GM21529 (cell line): ENCODE data around the gene SERPIND1.
"Not testable (repeated sequence)": the region's sequence is repeated elsewhere in the genome, so short reads cannot be mapped to it uniquely, and the experiment has no call there.

Experiments
- ATAC-seq: cut with Tn5 transposase; IDR thresholded peaks from one replicate; pipeline ENCODE4 v1.9.1; 2021; ENCODE audit not compliant: unreplicated experiment

The SERPIND1 gene

DNA sequence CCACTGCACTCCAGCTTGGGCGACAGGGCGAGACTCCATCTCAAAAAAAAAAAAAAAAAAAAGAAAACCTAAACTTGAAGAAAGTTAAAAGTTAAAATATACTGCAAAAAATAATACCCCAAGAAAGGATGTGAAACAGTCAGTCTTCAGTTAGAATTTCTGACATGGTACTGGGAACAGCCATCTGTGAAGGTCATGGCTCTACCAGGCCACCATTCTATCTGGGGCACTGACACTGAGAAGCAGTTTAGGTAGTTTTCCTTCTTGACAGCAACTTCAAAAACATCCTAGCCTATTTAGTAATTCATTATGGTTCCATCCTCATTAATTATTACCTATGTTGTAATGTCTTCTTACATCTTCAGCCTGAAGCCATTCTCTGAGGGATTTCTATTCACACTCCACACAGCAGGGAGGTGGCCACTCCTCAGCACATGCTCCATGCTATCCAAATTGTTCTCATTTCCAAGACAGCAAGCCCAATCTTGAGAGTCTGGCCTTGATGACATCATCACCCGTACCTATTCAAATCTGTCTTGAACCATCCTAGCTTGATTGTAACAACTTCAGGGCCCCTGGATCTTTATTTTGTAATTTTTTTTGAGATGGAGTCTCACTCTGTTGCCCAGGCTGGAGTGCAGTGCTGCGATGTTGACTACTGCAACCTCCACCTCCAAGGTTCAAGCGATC is 38.2 kb downstream of the SERPIND1 start:
- no peak for ATAC-seq

GRCh38 chr22:20813056-20813455 is 39.1 kb downstream of the SERPIND1 start:
- ATAC-seq = no peak

- no peak for ATAC-seq
Observed at GRCh38 chr22:20814221-20814808, 40.4 kb downstream of the SERPIND1 start.

DNA sequence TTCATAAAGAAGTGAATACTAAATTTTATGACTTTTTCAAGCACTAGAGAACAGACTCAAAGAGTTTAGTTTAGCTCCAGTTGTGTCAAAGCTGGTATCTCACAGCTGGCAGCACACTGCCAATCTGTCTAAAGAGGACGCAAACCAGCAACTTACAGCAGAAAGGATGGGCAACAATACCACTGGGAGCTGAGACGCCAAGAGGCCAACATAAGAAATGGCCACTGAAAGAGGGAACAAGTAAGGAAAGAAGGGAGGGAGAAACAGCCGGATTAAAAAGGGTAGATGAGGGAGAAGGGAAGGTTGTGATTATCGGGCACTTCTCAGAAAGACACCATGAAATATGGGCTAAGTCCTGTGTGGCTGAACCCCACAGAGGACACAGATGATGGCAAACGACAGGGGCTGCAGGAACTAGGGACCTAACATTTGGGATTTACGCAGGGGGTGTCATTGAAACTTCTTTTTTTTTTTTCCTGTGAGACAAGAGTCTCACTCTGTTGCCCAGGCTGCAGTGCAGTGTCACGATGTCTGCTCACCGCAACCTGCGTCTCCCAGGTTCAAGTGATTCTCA is 41.7 kb downstream of the SERPIND1 start:
- ATAC-seq = no peak

DNA sequence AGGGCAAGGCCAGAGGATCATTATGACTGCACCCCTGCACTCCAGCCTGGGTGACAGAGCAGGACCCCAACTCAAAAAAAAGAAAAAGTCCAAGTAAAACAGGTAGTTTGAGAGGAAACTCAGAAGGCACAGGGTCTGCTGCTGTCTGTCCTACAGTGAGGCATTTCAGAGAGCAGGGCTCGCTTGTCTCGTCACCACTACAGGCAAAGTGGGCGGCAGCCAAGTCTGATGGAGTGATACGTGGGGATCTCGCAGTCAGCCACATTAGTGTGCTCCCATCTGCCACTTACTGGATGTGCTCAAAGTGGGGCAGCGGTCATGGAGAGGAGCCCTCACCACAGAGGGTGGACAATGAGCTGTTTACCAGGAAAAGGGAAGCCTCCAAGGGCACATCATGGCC is 42.6 kb downstream of the SERPIND1 start:
- ATAC-seq = no peak

DNA sequence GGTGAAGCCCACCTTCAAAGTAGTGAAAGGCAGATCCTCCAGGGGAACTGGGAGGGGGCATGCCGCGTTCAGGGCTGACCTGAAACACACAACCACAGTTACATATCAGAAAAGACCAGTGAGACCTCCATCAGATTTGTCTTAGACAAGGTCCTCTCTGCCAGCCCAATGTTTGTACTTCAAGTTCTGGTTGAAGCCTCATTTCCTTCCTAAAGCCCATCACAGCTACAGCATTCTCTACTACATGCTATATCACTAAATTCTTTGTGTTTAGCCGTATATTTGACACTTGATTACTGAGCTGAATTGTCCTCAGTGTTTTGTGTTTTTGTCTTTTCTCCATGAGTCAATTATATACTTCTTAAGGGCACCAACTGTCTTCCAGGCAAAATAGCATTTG is 44.6 kb downstream of the SERPIND1 start:
- no peak for ATAC-seq

DNA sequence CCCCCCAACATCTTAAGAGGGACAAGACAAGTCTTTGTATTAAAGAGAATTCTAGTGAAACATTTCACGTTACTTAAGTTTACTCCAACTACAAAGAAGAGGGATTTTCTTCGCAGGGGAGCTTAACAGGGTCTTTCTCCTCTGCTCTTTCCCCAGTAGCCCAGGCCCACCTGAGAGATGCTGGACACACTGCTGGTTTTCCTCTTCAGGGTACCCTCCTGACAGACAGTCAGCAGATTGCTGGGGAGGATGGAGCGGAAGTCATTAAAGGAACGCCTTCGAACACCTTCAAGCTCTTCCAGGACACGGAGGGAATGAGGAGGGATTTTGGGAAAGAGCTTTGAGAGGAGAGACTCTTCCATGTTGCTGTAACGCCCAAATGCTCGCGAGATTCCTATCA is 45.6 kb downstream of the SERPIND1 start:
- no peak for ATAC-seq

- not testable (repeated sequence) for ATAC-seq
Observed at GRCh38 chr22:20821717-20822239, 47.9 kb downstream of the SERPIND1 start.

GRCh38 chr22:20822240-20822639 is 48.3 kb downstream of the SERPIND1 start:
- ATAC-seq = no peak

- ATAC-seq = no peak
Observed at GRCh38 chr22:20823264-20823663, 49.4 kb downstream of the SERPIND1 start.

DNA sequence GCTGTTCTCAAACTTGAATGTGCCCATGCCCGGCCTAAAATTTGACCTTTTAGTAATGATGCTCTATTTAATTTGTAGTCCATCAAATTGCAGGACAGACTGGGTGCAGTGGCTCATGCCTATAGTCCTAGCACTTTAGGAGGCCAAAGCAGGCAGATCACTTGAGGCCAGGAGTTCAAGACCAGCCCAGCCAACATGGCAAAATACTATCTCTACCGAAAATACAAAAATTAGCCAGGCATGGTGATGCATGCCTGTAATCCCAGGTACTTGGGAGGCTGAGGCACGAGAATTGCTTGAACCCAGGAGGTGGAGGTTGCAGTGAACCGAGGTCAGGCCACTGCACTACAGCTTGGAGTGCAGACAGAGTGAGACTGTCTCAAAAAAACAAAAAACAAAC is 51.3 kb downstream of the SERPIND1 start:
- ATAC-seq = not testable (repeated sequence)

GRCh38 chr22:20825624-20826023 is 51.7 kb downstream of the SERPIND1 start:
- no peak for ATAC-seq

GRCh38 chr22:20826373-20827152 is 52.6 kb downstream of the SERPIND1 start:
- not testable (repeated sequence) for ATAC-seq

GRCh38 chr22:20829491-20830134 is 55.7 kb downstream of the SERPIND1 start:
- ATAC-seq = no peak

DNA sequence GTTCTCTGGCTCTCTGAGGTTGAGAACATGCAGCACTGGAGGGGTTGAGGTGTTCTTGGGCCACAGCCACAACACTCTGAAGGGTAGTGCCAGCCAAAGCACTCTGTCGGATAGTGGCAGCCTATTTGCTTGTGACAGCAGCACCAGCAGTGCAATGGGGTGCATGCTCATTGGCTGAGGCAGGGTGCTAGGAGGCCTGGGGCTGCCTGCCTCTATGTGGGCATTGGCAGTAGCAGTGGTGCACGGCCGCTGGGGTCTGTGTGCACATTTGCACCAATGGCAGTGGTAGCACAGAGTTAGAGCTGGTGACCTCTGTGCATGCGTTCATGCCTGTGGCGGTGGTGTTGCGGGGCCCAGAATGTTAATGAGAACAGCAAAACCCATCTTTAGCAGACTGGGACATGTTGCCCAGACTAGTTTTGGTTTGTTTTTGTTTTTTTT is 59.3 kb downstream of the SERPIND1 start:
- ATAC-seq = no peak

- no peak for ATAC-seq
Observed at GRCh38 chr22:20834206-20834605, 60.3 kb downstream of the SERPIND1 start.

- ATAC-seq = no peak
Observed at GRCh38 chr22:20834725-20835124, 60.8 kb downstream of the SERPIND1 start.
